Prostate gland (tissue), 2 donors: ENCODE measurements around the gene MARK2. TPM values are rescaled to one million over a fixed set of nuclear protein-coding genes. Genes with fewer than 3 reads are reported as not detected.
"Not testable (repeated sequence)": the region's sequence is repeated elsewhere in the genome, so short reads cannot be mapped to it uniquely, and the experiment has no call there.

Source experiments
- DNase-seq: peaks from one replicate; pipeline ENCODE4 v3.0.0-alpha.2; 2019; ENCODE audit warnings: low spot score
- H3K27ac ChIP-seq, 2 donors: fragments of 200-600 bp; sonication (generic); 2 replicates each; pipeline ENCODE4 v1.5.1; 2017 to 2019
- H3K27me3 ChIP-seq: fragments of 200-600 bp; sonication (generic); replicated peaks from 2 replicates; pipeline ENCODE4 v1.5.1; 2019; ENCODE audit not compliant: insufficient read depth
- H3K36me3 ChIP-seq, 2 donors: fragments of 200-600 bp; sonication (generic); 1 replicate in 1 of 2; 2 replicates in 1 of 2; pipeline versions ENCODE4 v1.5.1 to v1.8.1; 2017 to 2019
- H3K4me1 ChIP-seq: fragments of 200-600 bp; sonication (generic); replicated peaks from 2 replicates; pipeline ENCODE4 v1.5.1; 2019
- H3K4me3 ChIP-seq, 2 donors: fragments of 200-600 bp; sonication (generic); 2 replicates each; pipeline ENCODE4 v1.5.1; 2017 to 2019
- H3K9me3 ChIP-seq: fragments of 200-600 bp; sonication (generic); 2 replicates; pipeline ENCODE4 v1.5.1; 2017
- CTCF ChIP-seq, 4 experiments: fragments of 200-600 bp in 2 of 4; fragments of 450-650 bp in 2 of 4; sonication (generic) in 2 of 4; IDR thresholded peaks; 1 replicate in 3 of 4; 2 replicates in 1 of 4; pipeline ENCODE4 v1.5.1; 2016 to 2019; ENCODE audit warnings: antibody characterized with exemption in 4 of 4, mild to moderate bottlenecking in 2 of 4, moderate library complexity in 2 of 4
- POLR2A ChIP-seq: fragments of 450-650 bp; IDR thresholded peaks from one replicate; pipeline ENCODE4 v1.6.1; 2016; ENCODE audit warnings: antibody characterized with exemption, mild to moderate bottlenecking
- POLR2AphosphoS5 ChIP-seq: sonication (generic); formaldehyde crosslinking; IDR thresholded peaks from one replicate; pipeline ENCODE4 v1.6.1; 2017; ENCODE audit warnings: antibody characterized with exemption
- WGBS: methylation state at CpG from one replicate; pipeline ENCODE4 v1.1.5; 2018; 5-methylcytosine and 5-hydroxymethylcytosine counted together
- intact Hi-C: fragments of 100-400 bp; cut with DNase I; formaldehyde crosslinking; loops from one replicate; pipeline ENCODE4 v1.14.2; 2022
- total RNA-seq, 2 donors: library from RNA; depleted of rRNA; stranded (reverse); fragments of >200 nt; gene quantifications; one replicate each; pipeline ENCODE4 v1.1.0, GENCODE V29; 2016

MARK2 gene
- total RNA-seq, 2 donors from 2014 or later = 65.4 to 67.2 TPM

- no peaks in the 10 kb centered on the region for H3K27me3 ChIP-seq
- no peaks in the 10 kb centered on the region for H3K36me3 ChIP-seq
- no peak for TF ChIP-seq CTCF (IDR thresholded peaks at IDR 0.05)
- TF ChIP-seq POLR2AphosphoS5 = no peak
- TF ChIP-seq POLR2A = no peak
- WGBS = 94% methylated on average over 5 of the region's 5 CpGs
- no peaks in the 10 kb centered on the region for H3K4me1 ChIP-seq
- DNase-seq = no peak
- no peak overlapping the region for H3K4me3 ChIP-seq
- H3K27ac ChIP-seq = no peak overlapping the region
- intact Hi-C loops = no loop called here
- no peaks in the 10 kb centered on the region for H3K9me3 ChIP-seq
Measured at GRCh38 chr11:63800921-63801320, 38.0 kb upstream of the MARK2 start.

- no peaks in the 10 kb centered on the region for H3K36me3 ChIP-seq
- H3K4me1 ChIP-seq = no peaks in the 10 kb centered on the region
- intact Hi-C loops = no loop called here
- no peak overlapping the region for H3K27ac ChIP-seq
- no peak overlapping the region for H3K4me3 ChIP-seq
- no peaks in the 10 kb centered on the region for H3K27me3 ChIP-seq
- DNase-seq = no peak
- 83% methylated on average over 10 of the region's 10 CpGs for WGBS
- TF ChIP-seq POLR2A (no peak), POLR2AphosphoS5 (no peak), CTCF (IDR thresholded peaks at IDR 0.05) (no peak)
- H3K9me3 ChIP-seq = no peaks in the 10 kb centered on the region
Measured at GRCh38 chr11:63802637-63803414, 36.1 kb upstream of the MARK2 start.

GRCh38 chr11:63804259-63804658 lies 34.7 kb upstream of the MARK2 start:
- peak overlapping the region; percentile 65 to 73 for H3K27ac ChIP-seq
- TF ChIP-seq POLR2AphosphoS5 = peak; percentile 98
- no peak for TF ChIP-seq CTCF (IDR thresholded peaks at IDR 0.05)
- H3K4me3 ChIP-seq = no peak overlapping the region
- no peaks in the 10 kb centered on the region for H3K27me3 ChIP-seq
- 33% methylated on average over 6 of the region's 6 CpGs for WGBS
- H3K4me1 ChIP-seq = no peaks in the 10 kb centered on the region
- no peaks in the 10 kb centered on the region for H3K36me3 ChIP-seq
- H3K9me3 ChIP-seq = no peaks in the 10 kb centered on the region
- intact Hi-C loops = no loop called here
- DNase-seq = peak; percentile 88

- H3K27ac ChIP-seq = no peak overlapping the region
- H3K9me3 ChIP-seq = no peaks in the 10 kb centered on the region
- WGBS = 82% methylated on average over 9 of the region's 9 CpGs
- TF ChIP-seq POLR2A = no peak
- TF ChIP-seq POLR2AphosphoS5 = no peak
- no peak for TF ChIP-seq CTCF (IDR thresholded peaks at IDR 0.05)
- H3K4me1 ChIP-seq = no peaks in the 10 kb centered on the region
- DNase-seq = no peak
- no peak overlapping the region for H3K4me3 ChIP-seq
- H3K36me3 ChIP-seq = no peaks in the 10 kb centered on the region
- no peaks in the 10 kb centered on the region for H3K27me3 ChIP-seq
- intact Hi-C loops = no loop called here
Measured at GRCh38 chr11:63805844-63806415, 33.0 kb upstream of the MARK2 start.

- H3K27me3 ChIP-seq, H3K27ac ChIP-seq, H3K36me3 ChIP-seq, H3K4me1 ChIP-seq, H3K9me3 ChIP-seq, DNase-seq, H3K4me3 ChIP-seq: not testable (repeated sequence)
- intact Hi-C loops = loop anchor here (5.0 kb wide), 1 partner anchor 43 kb away; the partner anchor contains the start of gene ZFTA
- 87% methylated on average over 11 of the region's 11 CpGs for WGBS
Measured at GRCh38 chr11:63810383-63810782, 28.5 kb upstream of the MARK2 start.
